HG03575 (cell line): ENCODE results near the gene METTL2B.

ENCODE experiments used
- ATAC-seq: cut with Tn5 transposase; IDR thresholded peaks from one replicate; pipeline ENCODE4 v1.9.1; 2021; ENCODE audit not compliant: unreplicated experiment, insufficient number of reproducible peaks, low FRiP score; ENCODE audit errors: extremely low read depth

The METTL2B gene

GRCh38 chr7:128476402-128477335 lies at the start of gene METTL2B:
TSS of gene METTL2B (plus strand) at chr7:128476748. CDS start at chr7:128476766, 18 bp downstream.
- ATAC-seq = peak; percentile 49

- ATAC-seq = no peak
These were observed 49.2 kb upstream of the METTL2B start for GRCh38 chr7:128427289-128427891.

GRCh38 chr7:128430207-128430606 lies 46.3 kb upstream of the METTL2B start:
- ATAC-seq = no peak

GRCh38 chr7:128431221-128431620 lies 45.3 kb upstream of the METTL2B start:
- no peak for ATAC-seq

GRCh38 chr7:128431754-128432153 lies 44.8 kb upstream of the METTL2B start:
- ATAC-seq = no peak

GRCh38 chr7:128434413-128435326 lies 41.9 kb upstream of the METTL2B start:
- ATAC-seq = no peak

GRCh38 chr7:128435327-128435686 lies 41.2 kb upstream of the METTL2B start:
- no peak for ATAC-seq

GRCh38 chr7:128437426-128438332 lies 38.9 kb upstream of the METTL2B start:
- ATAC-seq = no peak

- ATAC-seq = no peak
These were observed 34.2 kb upstream of the METTL2B start for GRCh38 chr7:128442356-128442755.

GRCh38 chr7:128443831-128444600 lies 32.5 kb upstream of the METTL2B start:
- no peak for ATAC-seq

GRCh38 chr7:128446306-128446705 lies 30.2 kb upstream of the METTL2B start:
- no peak for ATAC-seq

GRCh38 chr7:128447941-128448564 lies 28.5 kb upstream of the METTL2B start:
- no peak for ATAC-seq

GRCh38 chr7:128448751-128449302 lies 27.7 kb upstream of the METTL2B start:
- ATAC-seq = no peak

GRCh38 chr7:128450409-128450808 lies 26.1 kb upstream of the METTL2B start:
- ATAC-seq = no peak

- no peak for ATAC-seq
These were observed 25.6 kb upstream of the METTL2B start for GRCh38 chr7:128450913-128451312.

GRCh38 chr7:128452552-128452951 lies 24.0 kb upstream of the METTL2B start:
- ATAC-seq = no peak
